BE2C (cell line): ENCODE results near the gene GLB1L2.
A peak's percentile ranks its signal among the peaks of the same experiment; 100 is the strongest.

Experiments
- DNase-seq: peaks from one replicate; pipeline ENCODE4 v3.0.0-alpha.2; 2020
- H3K27me3 ChIP-seq: fragments of 250-450 bp; sonication (Bioruptor Pico); 2 replicates; pipeline ENCODE4 v1.5.1; 2020; ENCODE audit warnings: mild to moderate bottlenecking
- H3K36me3 ChIP-seq: fragments of 250-450 bp; sonication (Bioruptor Pico); 2 replicates; pipeline ENCODE4 v1.5.1; 2020; ENCODE audit warnings: mild to moderate bottlenecking
- H3K4me1 ChIP-seq: fragments of 250-450 bp; sonication (Bioruptor Pico); 2 replicates; pipeline ENCODE4 v1.5.1; 2020
- H3K4me3 ChIP-seq: 2 replicates; pipeline ENCODE4 v1.5.1; 2011; ENCODE audit warnings: low read depth, low read length
- H3K9me3 ChIP-seq: fragments of 250-450 bp; sonication (Bioruptor Pico); 2 replicates; pipeline ENCODE4 v1.5.1; 2020
- TF ChIP-seq, protein P1 (sequence below): IDR thresholded peaks from 2 replicates; pipeline ENCODE4 v1.5.1; 2012; ENCODE audit warnings: mild to moderate bottlenecking, low read depth, low read length

The GLB1L2 gene

DNA sequence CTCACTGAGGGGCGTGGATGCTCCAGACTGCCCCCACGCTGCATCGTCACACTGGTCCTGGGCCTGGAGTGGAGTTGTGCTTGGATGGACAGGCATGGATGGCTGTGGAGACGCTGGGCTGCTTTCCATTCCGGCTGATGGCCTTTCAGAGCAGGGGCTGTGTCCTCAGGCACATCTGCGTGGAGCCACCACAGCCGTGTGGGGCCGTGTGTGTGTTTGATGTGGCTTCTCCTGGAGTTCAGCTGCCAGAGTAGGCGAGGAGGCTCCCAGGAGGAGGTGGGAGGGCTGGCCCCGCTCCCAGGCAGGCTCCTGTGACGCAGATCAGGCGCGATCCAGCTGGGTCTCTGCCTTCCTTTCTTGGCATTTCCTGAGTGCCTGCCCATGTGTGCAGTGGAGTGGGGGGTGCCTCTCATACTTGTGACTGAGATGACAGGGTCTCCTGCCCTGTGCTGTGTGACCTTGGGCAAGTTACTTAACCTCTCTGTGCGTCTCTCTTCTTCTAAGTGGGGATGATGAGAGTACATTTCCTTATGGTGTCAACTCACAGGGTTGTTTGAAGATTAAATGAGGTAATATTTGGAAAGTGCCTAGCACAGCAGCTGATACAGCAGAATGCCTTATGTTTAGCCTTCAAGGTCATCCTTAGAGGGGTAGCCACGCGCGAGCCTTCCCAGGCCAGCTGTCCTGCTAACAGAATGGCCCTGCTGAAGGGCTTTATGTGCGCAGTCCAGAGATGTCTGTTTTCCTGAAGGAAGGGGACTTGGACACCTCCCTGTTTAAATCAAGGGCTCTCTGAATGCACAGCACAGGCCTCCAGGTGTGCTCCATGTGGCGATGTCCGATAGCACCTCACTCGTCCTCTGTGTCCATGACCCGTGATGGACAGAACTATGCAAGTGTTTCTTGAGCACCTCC, 33.5 kb downstream of the GLB1L2 start:
- H3K9me3 ChIP-seq, result no peaks in the 10 kb centered on the region
- no peaks in the 10 kb centered on the region for H3K27me3 ChIP-seq
- TF ChIP-seq, protein P1, sequence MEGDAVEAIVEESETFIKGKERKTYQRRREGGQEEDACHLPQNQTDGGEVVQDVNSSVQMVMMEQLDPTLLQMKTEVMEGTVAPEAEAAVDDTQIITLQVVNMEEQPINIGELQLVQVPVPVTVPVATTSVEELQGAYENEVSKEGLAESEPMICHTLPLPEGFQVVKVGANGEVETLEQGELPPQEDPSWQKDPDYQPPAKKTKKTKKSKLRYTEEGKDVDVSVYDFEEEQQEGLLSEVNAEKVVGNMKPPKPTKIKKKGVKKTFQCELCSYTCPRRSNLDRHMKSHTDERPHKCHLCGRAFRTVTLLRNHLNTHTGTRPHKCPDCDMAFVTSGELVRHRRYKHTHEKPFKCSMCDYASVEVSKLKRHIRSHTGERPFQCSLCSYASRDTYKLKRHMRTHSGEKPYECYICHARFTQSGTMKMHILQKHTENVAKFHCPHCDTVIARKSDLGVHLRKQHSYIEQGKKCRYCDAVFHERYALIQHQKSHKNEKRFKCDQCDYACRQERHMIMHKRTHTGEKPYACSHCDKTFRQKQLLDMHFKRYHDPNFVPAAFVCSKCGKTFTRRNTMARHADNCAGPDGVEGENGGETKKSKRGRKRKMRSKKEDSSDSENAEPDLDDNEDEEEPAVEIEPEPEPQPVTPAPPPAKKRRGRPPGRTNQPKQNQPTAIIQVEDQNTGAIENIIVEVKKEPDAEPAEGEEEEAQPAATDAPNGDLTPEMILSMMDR, result no peak
- no peak for DNase-seq
- H3K36me3 ChIP-seq, result no peaks in the 10 kb centered on the region
- H3K4me1 ChIP-seq, result no peaks in the 10 kb centered on the region
- H3K4me3 ChIP-seq, result no peak overlapping the region

DNA sequence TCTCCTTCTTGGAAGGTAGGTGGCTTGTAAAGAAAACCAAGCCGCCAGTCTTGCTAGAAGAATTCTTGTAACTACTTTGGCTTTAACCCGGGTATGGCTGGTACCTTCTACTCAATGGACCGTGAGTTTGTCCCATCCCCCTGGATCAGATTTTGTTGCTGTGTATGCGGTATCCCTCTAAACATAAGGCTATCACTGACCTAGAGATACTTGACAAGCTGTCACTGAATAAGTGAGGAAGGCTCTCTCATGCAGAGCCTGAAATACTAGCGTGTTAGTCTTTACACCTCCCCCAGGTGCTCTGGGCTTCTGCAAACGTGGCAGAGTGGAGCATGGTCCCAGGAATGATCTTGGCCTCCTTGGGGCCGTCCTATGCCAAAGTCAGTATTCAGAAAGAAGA, 34.5 kb downstream of the GLB1L2 start:
- no peak for DNase-seq
- no peaks in the 10 kb centered on the region for H3K9me3 ChIP-seq
- H3K27me3 ChIP-seq, result no peaks in the 10 kb centered on the region
- H3K4me1 ChIP-seq, result no peaks in the 10 kb centered on the region
- H3K4me3 ChIP-seq, result no peak overlapping the region
- TF ChIP-seq, protein P1, result no peak
- H3K36me3 ChIP-seq, result no peaks in the 10 kb centered on the region

DNA sequence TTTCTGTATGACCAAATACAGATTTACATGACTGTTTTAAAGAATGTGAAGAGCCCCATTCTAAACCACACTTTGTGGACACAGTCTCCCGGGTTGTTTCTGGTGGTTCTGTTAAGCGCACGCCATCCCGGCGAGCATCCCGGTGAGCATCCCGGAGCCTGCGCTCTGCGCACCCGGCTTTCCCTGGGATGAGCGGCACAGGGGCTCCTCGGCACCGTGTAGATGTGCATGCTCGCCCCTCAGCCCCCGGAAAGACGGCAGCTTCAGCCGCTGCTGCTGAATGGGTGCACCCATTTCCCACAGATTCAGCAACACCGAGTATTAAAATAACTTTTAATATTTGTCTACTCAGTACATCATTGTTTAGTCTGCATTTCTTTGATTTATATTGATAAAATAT, 36.0 kb downstream of the GLB1L2 start:
- no peaks in the 10 kb centered on the region for H3K36me3 ChIP-seq
- no peaks in the 10 kb centered on the region for H3K4me1 ChIP-seq
- H3K9me3 ChIP-seq, result no peaks in the 10 kb centered on the region
- H3K27me3 ChIP-seq, result no peaks in the 10 kb centered on the region
- no peak overlapping the region for H3K4me3 ChIP-seq
- DNase-seq, result peak; percentile 10
- TF ChIP-seq, protein P1, result no peak

DNA sequence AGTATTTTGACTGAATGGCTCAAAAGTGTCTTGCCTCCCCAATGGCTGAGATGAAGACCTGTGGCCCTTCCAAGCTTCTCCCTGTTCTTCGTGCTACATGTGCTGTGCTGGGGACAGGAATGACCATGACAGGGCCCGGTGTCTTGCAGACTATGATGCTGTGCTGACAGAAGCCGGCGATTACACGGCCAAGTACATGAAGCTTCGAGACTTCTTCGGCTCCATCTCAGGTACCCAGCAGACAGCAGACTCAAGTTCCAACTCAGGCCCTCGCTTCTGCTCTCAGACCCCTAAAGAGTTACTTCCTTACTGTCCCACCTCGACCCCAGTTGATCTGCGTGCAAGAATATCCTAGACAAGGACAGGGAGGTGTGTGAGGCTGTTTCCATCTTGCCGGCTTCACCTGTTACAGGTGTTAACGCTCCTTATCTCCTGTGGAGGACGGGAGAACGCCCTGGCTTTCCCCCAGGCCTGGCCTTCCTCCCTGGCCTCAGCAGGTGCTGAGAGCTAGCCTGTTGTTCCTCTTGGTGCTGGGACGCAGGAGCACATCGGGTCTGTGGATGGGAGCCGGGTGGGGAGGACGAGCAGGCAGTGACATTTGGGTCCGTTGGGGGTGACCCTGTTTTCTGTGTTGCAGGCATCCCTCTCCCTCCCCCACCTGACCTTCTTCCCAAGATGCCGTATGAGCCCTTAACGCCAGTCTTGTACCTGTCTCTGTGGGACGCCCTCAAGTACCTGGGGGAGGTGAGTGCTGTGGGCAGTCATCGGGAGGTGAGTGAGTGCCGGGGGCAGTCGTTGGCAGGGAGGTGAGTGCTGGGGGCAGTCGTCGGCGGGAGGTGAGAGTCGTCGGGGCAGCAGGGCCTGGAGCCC, 38.1 kb downstream of the GLB1L2 start:
- Histone ChIP-seq H3K36me3 (no peaks in the 10 kb centered on the region), H3K4me1 (no peaks in the 10 kb centered on the region), H3K4me3 (no peak overlapping the region), H3K27me3 (no peaks in the 10 kb centered on the region), H3K9me3 (no peaks in the 10 kb centered on the region)
- DNase-seq, result no peak
- TF ChIP-seq, protein P1, result no peak

DNA sequence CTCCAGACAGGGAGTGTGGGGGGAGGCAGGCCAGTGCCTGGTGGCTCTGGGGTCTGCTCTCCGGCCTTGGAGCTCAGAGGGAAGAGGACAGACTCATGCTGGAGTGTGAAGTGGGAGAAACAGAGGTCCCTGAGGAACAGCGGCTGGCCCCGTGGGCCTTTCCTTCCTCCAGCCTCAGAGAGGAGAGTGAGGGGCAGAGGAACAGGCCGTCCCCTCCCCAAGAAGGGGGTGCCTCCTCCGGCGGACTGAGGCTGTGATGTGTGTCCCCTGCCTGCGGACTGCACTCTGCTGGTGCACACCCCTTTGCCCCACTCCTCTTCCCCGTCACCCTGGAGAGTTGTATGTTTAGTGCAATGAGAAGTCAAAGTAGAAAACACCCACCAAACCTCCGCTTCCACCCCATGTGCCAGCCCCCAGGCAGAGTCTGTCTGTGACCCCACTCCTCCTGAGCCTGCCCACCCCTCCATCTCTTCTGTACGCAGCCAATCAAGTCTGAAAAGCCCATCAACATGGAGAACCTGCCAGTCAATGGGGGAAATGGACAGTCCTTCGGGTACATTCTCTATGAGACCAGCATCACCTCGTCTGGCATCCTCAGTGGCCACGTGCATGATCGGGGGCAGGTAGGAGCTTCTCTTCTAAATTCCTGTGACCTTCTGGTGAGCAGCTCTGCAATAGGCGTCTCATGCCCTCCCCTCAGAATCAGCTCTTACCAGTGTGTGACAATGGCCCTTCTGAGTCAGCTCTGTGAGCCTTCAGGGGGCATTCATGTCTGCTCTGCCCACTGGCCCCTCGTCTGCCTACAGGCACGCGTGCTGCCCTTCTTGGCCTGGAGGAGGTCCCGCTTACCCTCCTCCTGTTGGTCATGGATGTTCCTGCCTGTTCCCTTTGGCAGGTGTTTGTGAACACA, 39.0 kb downstream of the GLB1L2 start:
- TF ChIP-seq, protein P1, result no peak
- no peak for DNase-seq
- H3K4me1 ChIP-seq, result no peaks in the 10 kb centered on the region
- H3K9me3 ChIP-seq, result no peaks in the 10 kb centered on the region
- H3K4me3 ChIP-seq, result no peak overlapping the region
- H3K27me3 ChIP-seq, result no peaks in the 10 kb centered on the region
- H3K36me3 ChIP-seq, result no peaks in the 10 kb centered on the region
